ENCODE results near the gene NDUFAF8.

NDUFAF8 gene

GRCh38 chr17:81231121-81231645 lies 7.9 kb upstream of the NDUFAF8 start:
- H3K36me3 ChIP-seq (ENCODE audit: insufficient read depth), result no peaks in the 10 kb centered on the region
- no peak overlapping the region for H3K4me3 ChIP-seq (IDR thresholded peaks at IDR 0.05; ENCODE audit: insufficient read depth, low read depth, low read length)
- H3K27me3 ChIP-seq (ENCODE audit: insufficient read depth, low read depth), result no peaks in the 10 kb centered on the region
- no peak overlapping the region for H3K4me2 ChIP-seq
- no peaks in the 10 kb centered on the region for H4K20me1 ChIP-seq (ENCODE audit: insufficient read depth)
- TF ChIP-seq, protein P1, sequence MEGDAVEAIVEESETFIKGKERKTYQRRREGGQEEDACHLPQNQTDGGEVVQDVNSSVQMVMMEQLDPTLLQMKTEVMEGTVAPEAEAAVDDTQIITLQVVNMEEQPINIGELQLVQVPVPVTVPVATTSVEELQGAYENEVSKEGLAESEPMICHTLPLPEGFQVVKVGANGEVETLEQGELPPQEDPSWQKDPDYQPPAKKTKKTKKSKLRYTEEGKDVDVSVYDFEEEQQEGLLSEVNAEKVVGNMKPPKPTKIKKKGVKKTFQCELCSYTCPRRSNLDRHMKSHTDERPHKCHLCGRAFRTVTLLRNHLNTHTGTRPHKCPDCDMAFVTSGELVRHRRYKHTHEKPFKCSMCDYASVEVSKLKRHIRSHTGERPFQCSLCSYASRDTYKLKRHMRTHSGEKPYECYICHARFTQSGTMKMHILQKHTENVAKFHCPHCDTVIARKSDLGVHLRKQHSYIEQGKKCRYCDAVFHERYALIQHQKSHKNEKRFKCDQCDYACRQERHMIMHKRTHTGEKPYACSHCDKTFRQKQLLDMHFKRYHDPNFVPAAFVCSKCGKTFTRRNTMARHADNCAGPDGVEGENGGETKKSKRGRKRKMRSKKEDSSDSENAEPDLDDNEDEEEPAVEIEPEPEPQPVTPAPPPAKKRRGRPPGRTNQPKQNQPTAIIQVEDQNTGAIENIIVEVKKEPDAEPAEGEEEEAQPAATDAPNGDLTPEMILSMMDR (conservative IDR thresholded peaks at IDR 0.05; ENCODE audit: low read depth, low read length), result no peak
- H3K4me1 ChIP-seq (ENCODE audit: low read depth, poor library complexity, severe bottlenecking), result no peaks in the 10 kb centered on the region
- H3K79me2 ChIP-seq (ENCODE audit: insufficient read depth, low read depth), result no peaks in the 10 kb centered on the region
- H2AFZ ChIP-seq (ENCODE audit: low read depth), result no peak overlapping the region
- no peak overlapping the region for H3K27ac ChIP-seq
- H3K9ac ChIP-seq, result no peak overlapping the region

- no peak overlapping the region for H2AFZ ChIP-seq (ENCODE audit: low read depth)
- TF ChIP-seq, protein P1 (conservative IDR thresholded peaks at IDR 0.05; ENCODE audit: low read depth, low read length), result no peak
- H3K27me3 ChIP-seq (ENCODE audit: insufficient read depth, low read depth), result no peaks in the 10 kb centered on the region
- H3K4me1 ChIP-seq (ENCODE audit: low read depth, poor library complexity, severe bottlenecking), result no peaks in the 10 kb centered on the region
- H3K36me3 ChIP-seq (ENCODE audit: insufficient read depth), result no peaks in the 10 kb centered on the region
- no peak overlapping the region for H3K9ac ChIP-seq
- H3K4me3 ChIP-seq (IDR thresholded peaks at IDR 0.05; ENCODE audit: insufficient read depth, low read depth, low read length), result no peak overlapping the region
- no peaks in the 10 kb centered on the region for H4K20me1 ChIP-seq (ENCODE audit: insufficient read depth)
- H3K27ac ChIP-seq, result no peak overlapping the region
- no peak overlapping the region for H3K4me2 ChIP-seq
- H3K79me2 ChIP-seq (ENCODE audit: insufficient read depth, low read depth), result no peaks in the 10 kb centered on the region
Observed at GRCh38 chr17:81231766-81232581, 7.1 kb upstream of the NDUFAF8 start.

GRCh38 chr17:81232616-81233241 lies 6.4 kb upstream of the NDUFAF8 start:
- TF ChIP-seq, protein P1 (conservative IDR thresholded peaks at IDR 0.05; ENCODE audit: low read depth, low read length), result no peak
- H3K4me1 ChIP-seq (ENCODE audit: low read depth, poor library complexity, severe bottlenecking), result peaks cover 4% of the 10 kb centered on the region
- no peak overlapping the region for H3K9ac ChIP-seq
- H3K27me3 ChIP-seq (ENCODE audit: insufficient read depth, low read depth), result no peaks in the 10 kb centered on the region
- no peak overlapping the region for H3K27ac ChIP-seq
- no peak overlapping the region for H3K4me3 ChIP-seq (IDR thresholded peaks at IDR 0.05; ENCODE audit: insufficient read depth, low read depth, low read length)
- no peak overlapping the region for H2AFZ ChIP-seq (ENCODE audit: low read depth)
- no peak overlapping the region for H3K4me2 ChIP-seq
- H3K36me3 ChIP-seq (ENCODE audit: insufficient read depth), result no peaks in the 10 kb centered on the region
- no peaks in the 10 kb centered on the region for H4K20me1 ChIP-seq (ENCODE audit: insufficient read depth)
- peaks cover under 1% of the 10 kb centered on the region for H3K79me2 ChIP-seq (ENCODE audit: insufficient read depth, low read depth)

DNA sequence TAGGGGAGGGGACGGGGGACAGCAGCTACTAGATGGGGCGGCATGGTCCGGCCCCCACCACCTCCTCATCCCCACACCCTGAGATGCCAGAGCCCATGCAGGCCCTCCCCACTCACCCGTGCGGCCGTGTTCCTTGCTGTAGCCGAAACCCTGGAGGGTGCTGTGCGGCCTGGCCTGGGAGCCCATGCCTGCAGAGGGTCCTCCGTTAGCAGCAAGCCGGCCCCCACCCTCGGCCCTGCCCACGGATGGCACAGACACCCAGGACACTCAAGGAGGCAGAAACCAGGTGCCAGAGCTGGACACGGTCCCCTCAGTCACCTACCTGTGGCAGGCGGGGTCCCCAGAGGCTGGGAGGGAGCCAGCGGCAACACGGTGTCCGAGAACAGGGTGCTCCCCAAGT lies 5.8 kb upstream of the NDUFAF8 start:
- Histone ChIP-seq H3K27me3 (ENCODE audit: insufficient read depth, low read depth) (no peaks in the 10 kb centered on the region), H4K20me1 (ENCODE audit: insufficient read depth) (no peaks in the 10 kb centered on the region), H3K79me2 (ENCODE audit: insufficient read depth, low read depth) (peaks cover 6% of the 10 kb centered on the region), H3K4me2 (no peak overlapping the region), H3K4me1 (ENCODE audit: low read depth, poor library complexity, severe bottlenecking) (peaks cover 9% of the 10 kb centered on the region), H3K9ac (no peak overlapping the region), H2AFZ (ENCODE audit: low read depth) (no peak overlapping the region), H3K27ac (no peak overlapping the region), H3K36me3 (ENCODE audit: insufficient read depth) (no peaks in the 10 kb centered on the region), H3K4me3 (IDR thresholded peaks at IDR 0.05; ENCODE audit: insufficient read depth, low read depth, low read length) (no peak overlapping the region)
- TF ChIP-seq, protein P1 (conservative IDR thresholded peaks at IDR 0.05; ENCODE audit: low read depth, low read length), result no peak

All from KMS-11 (cell line).